GM19372 (cell line): ENCODE data around the gene PPP1R12B.
"Not testable (repeated sequence)": the region's sequence is repeated elsewhere in the genome, so short reads cannot be mapped to it uniquely, and the experiment has no call there.

Source experiments
- ATAC-seq: cut with Tn5 transposase; IDR thresholded peaks from one replicate; pipeline ENCODE4 v1.9.1; 2021; ENCODE audit warnings: mild to moderate bottlenecking, low read depth, moderate library complexity; ENCODE audit not compliant: unreplicated experiment

PPP1R12B gene

DNA sequence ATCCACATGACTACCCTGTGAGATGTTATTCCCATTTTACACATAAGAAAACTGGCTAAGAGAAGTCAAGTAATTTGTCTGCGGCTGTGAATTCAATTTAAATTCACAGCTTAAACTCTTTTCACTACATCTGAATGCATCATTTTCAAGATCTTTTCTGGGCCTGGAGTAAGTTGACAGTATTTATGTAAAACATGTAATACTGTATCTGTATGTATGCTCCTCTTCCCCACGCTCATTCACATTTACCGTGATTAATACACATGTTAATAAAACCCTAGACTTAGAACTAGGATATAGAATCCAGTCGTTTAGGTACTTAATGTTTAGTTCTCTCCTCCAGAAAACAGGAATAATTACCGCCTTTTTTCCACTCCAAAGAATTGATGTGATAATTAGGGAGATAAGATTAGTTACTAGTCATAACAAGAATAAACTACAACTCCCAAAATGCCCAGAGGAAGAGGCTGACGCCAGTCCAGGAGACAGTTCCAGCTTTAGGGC, 442 bp upstream of the PPP1R12B start:
- ATAC-seq, result no peak

DNA sequence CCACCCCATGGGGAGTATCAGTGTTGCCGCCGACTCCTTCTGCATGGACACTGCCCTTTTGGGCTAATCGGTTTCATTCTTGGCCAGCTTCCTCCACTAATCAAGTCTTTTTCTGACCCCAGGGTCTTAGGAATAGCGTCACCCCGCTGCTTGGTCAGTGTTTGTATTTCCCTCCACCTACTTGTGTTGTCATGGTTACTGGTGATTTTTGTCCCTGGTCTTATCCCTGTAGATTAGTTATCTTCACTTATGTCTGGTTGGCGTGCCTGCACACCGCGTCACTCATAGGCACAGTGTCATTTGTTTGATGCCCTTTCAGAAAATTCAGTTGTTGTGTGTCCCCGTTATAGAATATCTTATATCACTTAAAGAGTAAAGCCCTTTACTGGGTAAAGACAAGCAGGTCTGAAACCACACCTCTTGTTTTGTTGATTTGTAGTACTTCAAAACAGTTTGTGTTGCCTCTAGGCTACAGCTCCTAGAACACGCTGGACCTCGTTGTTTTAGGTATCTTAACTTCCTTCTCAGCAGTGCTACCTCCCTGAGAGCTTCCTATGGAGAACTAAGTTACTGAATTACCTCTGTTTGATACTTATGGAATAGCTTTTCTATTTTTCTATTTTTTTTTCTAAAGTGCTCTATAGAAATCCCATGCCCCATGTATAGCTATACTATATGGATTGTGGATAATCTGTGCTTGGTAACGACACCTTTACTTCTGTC, 868 bp downstream of the PPP1R12B start:
- ATAC-seq, result peak; percentile 6

DNA sequence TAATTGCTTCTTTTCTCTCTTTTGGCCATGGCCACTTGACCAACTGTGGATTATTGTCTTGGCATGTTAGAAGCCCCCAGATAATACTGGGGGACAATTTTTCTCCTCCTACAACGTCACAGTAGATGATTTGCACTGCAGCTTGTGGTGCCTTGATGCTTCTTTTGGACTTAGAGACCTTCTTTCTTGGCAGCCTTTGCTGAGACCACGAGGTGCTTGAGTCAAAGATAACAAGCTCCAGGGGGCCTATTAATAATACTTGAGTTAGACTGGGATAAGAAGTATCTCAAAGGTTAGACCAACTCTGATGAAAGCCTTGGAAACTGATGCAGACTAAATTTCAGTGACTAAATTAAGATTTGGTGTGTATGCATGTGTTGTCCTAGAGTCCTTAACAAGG, 3.2 kb downstream of the PPP1R12B start:
- ATAC-seq, result no peak

- not testable (repeated sequence) for ATAC-seq
These were observed 4.2 kb downstream of the PPP1R12B start for GRCh38 chr1:202352583-202353197.

DNA sequence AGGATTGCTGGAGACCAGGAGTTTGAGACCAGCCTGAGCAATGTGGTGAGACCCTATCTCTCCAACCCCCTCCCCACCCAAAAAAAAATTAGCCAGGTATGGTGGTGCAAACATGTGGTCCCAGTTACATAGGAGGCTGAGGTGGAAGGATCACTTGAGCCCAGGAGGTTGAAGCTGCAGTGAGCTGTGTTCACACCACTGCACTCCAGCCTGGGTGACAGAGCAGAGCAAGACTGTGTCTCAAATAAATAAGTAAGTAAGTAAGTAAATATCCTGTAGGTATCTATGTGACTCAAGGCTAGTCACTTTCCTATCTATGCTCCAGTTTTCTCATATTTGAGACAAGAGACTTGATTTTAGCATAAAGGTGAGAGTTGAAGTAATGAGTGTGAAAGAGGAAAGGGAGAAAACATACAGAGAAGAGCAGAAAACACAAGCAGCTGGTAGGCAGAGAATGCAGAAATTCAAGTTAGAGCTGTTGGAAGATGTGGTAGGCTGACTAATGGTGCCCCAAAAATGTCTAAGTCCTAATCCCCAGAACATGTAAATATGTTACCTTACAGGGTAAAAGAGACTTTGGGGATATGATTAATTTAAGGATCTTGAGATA, 7.5 kb downstream of the PPP1R12B start:
- no peak for ATAC-seq

- ATAC-seq, result no peak
These were observed 9.0 kb downstream of the PPP1R12B start for GRCh38 chr1:202357506-202357905.

GRCh38 chr1:202361224-202361623, 12.7 kb downstream of the PPP1R12B start:
- ATAC-seq, result no peak

DNA sequence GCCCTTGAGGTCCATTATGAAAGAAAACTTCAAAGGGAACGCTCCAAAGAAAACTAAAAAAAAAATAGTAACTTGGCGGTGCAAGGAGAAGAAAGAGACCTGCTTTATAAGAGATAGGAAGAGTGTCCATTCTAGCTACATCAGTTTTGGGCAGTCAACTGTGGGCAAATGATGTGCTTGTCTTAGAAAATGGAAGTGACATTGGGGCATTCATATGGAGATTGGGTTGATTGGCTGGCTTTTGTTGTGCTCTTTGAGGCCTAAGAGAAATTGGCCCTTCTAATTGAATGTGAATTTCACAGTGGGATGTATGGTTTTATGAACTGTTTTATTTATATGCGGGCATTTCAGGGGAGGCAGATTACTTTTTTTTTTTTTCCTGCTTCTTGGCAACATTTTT, 13.2 kb downstream of the PPP1R12B start:
- no peak for ATAC-seq

- ATAC-seq, result no peak
These were observed 13.7 kb downstream of the PPP1R12B start for GRCh38 chr1:202362212-202362611.

GRCh38 chr1:202365092-202365815, 16.8 kb downstream of the PPP1R12B start:
- no peak for ATAC-seq

- ATAC-seq, result no peak
These were observed 18.8 kb downstream of the PPP1R12B start for GRCh38 chr1:202367271-202367670.

DNA sequence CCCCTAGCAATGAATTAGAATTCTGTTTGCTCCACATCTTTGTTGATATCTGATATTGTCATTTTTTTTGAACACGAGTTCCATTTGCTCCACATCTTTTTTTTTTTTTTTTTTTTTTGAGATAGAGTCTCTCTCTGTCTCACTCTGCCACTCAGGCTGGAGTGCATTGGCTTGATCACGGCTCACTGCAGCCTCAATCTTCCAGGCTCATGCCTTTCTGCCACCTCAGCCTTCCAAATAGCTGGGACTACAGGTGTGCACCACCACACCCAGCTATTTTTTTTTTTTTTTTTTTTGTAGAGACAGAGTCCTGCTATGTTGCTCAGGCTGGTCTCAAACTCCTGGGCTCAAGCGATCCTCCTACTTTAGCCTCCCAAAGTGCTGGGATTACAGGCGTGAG, 22.4 kb downstream of the PPP1R12B start:
- ATAC-seq, result not testable (repeated sequence)

GRCh38 chr1:202374099-202374498, 25.6 kb downstream of the PPP1R12B start:
- no peak for ATAC-seq

GRCh38 chr1:202375175-202375574, 26.7 kb downstream of the PPP1R12B start:
- ATAC-seq, result not testable (repeated sequence)

DNA sequence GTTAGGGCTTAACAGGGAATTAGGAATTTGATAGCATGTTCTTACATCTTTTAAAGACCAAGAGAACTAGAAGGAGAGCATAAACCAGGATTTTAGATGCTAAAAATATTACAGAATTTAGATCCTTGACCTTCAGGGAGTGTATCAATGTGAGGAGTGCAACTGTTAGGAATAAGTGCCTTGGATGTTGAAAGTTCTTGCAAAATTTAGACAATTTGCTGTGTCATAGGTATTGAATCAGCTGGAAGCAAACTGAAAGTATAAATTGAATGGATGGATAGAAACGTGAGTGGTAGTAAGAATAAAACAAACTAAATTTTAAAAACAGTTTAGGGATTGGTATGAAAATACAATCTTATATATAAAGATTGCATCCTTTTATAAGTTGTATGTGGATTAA, 27.7 kb downstream of the PPP1R12B start:
- no peak for ATAC-seq

DNA sequence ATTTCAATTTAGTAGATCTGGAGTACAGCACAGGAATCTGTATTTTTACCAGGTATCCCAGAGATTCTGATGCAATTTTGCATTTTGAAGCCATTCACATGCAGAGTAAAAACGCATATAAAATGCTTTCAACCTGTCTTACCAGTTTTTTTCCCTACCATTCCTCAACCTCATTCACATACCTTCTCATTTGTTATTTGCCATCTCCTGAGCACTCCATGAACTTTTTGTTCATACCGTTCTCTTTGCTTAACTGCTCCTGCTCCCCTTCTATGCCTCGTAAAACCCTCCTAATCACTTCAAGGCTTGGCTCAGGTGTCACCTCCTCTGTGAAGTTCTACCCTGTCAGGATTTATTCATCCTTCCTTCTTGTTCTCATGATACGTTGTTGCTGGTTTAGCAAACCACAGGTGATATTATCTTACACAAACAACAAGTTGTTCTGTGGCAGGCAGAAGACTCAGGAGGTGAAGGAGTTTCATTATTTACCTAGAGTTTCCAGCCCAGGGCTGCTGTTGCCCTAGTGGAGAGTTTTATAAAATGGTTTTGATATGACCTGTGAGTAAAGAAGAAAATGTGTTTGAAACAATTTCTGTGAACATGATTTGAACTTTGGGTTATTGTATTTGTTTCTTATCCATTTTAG, 31.5 kb downstream of the PPP1R12B start:
- not testable (repeated sequence) for ATAC-seq

DNA sequence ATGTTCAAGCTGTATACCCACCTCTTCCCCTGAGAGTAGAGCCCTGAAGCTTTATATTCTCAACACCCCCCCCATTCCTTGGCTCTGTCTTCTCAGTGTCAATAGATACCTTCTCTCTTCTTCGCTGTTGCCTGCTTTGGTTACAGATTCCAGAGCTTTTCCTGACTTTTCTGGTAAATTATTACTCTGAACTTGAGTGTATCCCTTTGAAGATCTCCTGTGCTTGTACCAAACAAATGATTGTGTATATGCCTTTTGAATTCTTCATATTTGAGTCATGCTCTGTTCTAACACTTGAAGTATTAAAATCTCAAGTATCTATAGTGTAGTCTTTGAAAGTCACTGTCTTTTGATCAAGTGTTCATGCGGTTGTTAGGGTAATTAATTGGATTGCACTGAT, 32.0 kb downstream of the PPP1R12B start:
- ATAC-seq, result not testable (repeated sequence)

DNA sequence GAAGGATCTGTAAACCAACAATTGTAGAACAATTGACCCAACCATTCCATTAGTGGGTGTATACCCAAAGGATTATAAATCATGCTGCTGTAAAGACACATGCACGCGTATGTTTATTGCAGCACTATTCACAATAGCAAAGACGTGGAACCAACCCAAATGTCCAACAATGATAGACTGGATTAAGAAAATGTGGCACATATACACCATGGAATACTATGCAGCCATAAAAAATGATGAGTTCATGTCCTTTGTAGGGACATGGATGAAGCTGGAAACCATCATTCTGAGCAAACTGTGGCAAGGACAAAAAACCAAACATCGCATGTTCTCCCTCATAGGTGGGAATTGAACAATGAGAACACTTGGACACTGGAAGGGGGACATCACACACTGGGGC, 33.4 kb downstream of the PPP1R12B start:
- not testable (repeated sequence) for ATAC-seq

- not testable (repeated sequence) for ATAC-seq
These were observed 47.3 kb downstream of the PPP1R12B start for GRCh38 chr1:202395831-202396230.

GRCh38 chr1:202397256-202397655, 48.8 kb downstream of the PPP1R12B start:
- no peak for ATAC-seq
